Stimulated activated CD8-positive, alpha-beta memory T cell treated with anti-CD3 and anti-CD28 coated beads, Interleukin-4, amount 100 ng/mL, for 1 hour (primary cell): ENCODE measurements around the gene IGHMBP2.

ENCODE experiments used
- DNase-seq, 2 donors: peaks; one replicate each; pipeline ENCODE4 v3.0.0-alpha.2; 2020; ENCODE audit warnings: low read depth in 2 of 2, low spot score in 1 of 2

The IGHMBP2 gene

DNA sequence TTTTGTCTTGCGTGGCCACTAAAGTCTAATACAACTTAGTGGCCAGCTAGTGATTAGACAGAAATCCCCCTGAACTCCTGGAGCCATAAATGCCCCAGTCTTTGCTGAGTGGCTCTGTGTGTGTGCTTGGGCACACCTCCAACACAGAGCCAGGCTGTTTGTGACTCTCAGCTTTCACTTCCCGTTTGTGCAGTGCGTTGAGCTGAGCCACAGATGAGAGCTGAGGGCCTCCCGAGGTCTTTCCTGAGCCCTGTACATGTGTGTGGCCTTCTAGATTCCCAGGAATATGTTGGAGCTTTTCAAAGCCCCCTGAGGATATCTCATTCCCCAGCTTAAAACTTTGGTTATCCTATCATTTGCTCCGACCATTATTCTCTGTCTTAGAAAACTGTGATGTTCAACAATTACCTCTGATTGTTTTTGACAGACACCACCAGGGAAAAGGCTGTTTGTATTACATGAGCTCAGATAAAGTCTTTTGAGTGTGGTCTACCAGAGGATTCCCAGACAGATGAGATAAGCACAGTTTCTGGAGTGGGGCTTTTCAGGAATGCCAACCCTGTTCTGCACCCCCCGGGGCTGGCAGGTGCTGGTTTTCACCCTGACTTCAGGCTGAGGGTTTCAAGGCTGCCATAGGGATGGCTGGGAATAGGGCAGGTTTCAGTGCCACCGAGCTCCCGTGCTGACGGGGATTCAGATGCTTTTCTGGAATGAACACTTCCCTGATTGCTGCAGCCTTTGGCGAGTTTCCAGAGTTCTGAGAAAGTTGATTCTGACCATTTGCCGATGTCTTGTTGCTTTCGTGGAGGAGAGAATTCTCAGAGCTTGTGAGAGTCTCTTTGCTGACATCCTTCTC, 23.8 kb downstream of the IGHMBP2 start:
- DNase-seq: no peak

DNA sequence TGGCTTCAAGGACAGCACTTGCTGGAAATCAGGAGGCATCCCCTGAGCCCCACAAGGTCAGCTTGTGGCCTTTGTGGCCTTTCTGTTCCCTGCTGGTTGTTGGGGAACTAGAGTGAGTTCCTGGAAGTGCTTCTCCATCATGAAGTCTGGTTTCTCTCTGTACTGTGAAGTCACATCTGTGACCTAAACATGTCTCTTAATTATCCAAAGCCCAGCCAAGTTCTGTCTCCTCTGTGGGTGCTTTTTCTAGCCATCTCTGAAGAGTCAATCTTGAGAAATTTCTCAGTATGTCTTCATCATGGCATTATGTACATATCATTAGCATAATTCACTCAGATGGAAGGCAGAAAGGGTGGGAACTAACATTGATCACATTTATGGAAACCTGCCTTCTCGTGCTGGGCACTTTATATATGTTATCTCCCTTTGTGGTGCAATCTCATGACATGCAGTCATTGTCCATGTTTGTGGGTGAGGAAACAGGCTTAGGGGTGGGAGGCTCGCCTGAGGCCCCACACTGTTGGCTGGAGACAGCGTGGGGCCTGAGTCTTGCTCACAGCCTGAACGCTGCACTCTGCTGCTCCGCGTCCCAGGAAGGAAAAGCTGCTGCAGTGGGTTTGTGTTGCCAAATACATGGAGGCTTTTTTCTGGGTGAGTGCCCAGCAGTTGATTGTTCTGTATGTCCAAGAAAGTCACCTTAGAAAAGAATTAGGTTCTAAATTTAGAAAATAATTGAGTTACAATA, 24.6 kb downstream of the IGHMBP2 start:
- DNase-seq: no peak

DNA sequence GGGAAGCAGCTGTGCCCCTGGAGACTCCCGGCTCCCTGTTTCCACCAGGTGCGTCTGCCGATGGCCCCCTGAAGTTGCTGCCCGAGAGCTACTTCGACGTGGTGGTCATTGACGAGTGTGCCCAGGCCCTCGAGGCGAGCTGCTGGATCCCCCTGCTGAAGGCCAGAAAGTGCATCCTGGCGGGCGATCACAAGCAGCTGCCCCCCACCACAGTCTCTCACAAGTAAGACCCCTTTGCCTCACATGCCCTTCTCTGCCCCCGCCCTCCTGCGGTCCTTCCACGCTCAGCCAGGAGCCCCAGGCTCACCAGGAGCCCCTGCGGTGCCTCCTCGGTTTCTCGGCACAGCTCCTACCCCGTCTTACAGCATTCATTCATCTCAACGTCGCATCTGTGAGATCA, 25.4 kb downstream of the IGHMBP2 start:
- no peak for DNase-seq

DNA sequence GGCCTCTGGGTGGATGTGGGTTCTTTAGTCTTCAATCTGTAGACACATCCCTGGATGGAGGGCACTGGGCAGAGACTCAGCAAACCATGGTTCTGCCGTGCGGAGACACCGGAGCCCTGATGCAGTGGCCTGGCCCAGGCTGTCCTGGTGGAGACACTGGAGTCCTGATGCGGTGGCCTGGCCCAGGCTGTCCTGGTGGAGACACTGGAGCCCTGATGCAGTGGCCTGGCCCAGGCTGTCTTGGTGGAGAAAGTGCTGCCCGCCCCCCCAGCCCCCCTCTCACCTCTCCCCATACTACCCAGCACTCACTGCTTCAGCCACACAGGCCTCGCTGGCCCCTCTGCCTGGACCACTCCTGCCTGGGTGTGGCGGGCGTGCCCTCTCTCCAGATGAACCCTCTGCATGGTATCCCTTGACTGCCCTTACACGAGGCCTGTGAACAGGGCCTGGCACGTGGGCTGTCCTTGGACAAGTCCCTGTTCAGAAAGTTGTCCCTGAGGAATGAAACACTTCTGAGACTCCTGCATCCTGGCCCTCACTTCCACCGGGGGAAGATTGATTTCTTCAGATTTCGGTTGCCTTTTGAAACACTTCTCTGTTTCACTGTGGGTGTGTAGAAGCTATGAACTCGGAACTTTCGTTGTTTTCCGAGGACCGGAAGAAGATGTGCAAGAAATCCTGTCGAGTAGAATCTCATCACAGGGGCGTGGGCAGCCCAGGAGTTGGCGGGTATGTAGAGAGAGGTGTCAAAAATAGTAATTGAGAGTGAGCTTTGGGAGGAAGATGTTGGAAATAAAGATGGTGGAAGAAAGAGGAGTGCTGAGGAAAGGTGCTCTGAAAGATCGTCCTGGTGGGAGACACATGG, 26.2 kb downstream of the IGHMBP2 start:
- DNase-seq: no peak

DNA sequence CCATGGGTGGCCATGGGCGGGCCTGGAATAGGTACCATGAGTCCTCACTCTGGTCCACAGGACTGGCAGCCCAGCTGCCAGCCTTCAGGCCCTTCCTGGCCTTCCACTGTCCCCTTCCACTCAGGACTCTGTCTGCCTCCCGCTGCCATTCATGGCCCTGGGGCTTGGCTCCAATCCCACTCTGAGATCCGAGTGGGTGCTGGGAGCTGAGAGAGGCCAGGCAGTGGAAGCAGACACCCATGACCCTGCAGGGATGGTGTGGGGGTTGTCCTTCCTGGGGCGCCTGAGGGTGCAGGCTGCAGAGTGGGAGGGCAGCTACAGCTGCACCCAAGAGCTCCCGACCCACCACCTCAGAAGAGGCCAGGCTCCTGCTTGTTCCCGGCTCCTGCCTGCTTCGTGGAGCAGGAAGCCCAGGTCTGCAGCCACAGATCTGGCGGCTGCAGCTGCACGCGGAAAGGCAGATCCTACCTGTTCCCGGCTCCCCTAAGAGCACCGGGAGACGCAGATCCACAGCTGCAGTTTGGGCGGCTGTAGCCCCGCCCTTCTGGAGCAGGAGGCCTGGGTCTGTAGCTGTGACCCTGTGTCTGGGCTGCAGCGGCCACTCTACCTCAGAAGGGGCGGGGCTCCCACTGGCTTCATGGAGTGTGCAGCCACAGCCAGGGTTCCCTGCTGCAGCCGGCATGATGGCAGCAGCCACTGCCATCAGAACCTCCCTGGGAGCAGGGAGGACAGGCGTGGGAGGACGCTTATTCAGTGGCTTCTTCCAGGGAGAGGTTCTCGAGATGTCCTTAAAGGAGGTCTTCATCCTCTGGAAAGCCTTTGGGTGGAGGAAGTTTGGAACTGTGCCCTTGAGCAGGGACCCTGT, 27.5 kb downstream of the IGHMBP2 start:
- no peak for DNase-seq

DNA sequence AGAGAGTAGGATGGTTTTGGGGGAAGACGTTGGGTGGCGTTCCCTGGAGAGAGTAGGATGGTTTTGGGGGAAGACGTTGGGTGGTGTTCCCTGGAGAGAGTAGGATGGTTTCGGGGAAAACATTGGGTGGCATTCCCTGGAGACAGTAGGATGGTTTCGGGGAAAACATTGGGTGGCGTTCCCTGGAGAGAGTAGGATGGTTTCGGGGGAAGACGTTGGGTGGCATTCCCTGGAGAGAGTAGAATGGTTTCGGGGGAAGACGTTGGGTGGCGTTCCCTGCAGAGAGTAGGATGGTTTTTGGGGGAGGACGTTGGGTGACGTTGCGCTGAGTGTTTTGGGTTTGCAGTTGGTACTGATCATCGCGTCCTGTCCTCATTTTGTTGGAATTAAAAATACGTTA, 28.2 kb downstream of the IGHMBP2 start:
- DNase-seq: no peak

DNA sequence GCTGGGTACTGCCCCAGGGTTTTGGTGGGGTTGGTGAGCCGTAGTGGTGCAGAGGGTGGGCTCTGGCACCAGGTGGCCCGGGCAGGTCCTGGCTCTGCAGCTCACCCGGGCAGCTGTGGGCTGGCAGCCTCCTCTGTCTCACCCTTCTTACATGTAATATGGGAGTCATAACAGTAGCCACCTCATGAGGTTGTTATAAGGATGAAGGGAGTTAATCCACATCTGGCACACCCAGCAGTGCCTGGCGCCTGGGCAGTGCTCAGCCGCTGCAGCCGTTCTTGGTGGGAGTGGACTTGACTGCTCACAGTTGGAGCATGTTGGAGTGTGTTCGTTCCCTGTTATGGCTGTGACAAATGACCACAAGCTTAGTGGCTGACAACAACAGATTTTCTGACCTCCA, 28.7 kb downstream of the IGHMBP2 start:
- no peak for DNase-seq

DNA sequence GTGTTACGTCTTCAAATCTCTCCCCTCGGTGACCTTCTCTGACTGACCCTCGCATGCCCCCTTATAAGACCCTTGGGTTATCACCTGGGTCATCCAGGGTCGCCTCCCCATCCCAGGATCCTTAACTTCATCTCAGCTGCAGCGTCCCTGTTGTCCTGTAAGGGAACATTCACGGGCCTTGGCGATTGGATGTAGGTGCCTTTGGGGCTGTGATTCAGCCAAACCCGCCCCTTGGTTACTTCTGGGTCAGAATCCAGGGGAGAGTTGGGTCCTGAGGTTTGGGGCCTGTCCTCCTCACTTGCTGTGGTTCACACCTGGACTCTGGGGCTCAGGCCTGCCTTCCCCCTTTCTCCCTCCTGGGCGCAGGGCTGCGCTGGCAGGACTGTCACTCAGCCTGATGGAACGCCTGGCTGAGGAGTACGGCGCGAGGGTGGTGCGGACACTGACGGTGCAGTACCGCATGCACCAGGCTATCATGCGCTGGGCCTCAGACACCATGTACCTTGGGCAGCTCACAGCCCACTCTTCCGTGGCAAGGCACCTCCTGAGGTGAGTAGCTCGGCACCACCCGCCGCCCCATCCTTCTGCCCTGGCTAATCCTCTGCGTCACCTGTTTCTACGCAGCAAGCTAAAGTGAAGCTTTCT, 29.4 kb downstream of the IGHMBP2 start:
- DNase-seq: no peak

DNA sequence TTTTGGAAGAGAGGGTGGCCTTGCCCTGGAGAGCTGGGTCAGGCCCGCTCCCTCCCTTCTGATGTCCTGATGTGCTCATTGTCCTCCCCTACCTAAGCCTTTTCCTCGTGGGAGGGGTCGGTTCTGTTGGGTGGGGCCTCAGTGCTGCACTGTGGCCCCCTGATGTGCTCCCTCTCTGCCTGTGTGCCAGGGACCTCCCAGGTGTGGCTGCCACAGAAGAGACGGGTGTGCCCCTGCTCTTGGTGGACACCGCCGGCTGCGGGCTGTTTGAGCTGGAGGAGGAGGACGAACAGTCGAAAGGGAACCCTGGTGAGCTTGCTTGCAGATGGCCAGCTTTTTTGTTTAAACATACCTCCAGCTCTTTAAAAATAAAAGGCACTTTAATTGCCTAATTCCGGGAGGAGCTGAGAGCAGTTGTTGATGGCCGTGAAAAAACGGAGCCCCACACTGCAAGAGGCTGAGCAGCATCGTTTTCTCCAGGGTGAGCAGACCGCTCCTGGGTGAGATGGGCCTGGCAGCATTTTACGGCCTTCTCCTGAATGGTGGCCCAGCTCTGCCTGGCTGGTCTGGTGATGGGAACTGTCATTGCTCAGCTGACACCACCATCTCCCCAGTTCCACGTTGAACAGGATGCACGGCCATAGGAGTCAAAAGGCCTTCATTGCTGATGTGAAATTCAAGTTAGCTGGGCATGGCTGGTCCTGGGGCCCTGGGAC, 30.1 kb downstream of the IGHMBP2 start:
- no peak for DNase-seq

DNA sequence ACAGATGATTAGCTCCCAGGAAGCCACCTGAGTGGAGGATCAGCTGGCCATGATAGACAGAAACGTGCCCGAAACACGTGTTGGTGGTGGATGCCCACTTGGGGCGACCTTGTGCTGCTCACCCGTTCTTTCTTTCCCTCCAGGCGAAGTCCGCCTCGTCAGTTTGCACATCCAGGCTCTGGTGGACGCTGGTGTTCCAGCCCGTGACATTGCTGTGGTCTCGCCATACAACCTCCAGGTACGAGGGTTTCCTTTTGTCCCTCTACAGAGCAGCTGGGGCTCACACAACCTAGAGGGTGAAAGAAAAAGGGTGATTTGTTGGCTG, 30.6 kb downstream of the IGHMBP2 start:
- no peak for DNase-seq

DNA sequence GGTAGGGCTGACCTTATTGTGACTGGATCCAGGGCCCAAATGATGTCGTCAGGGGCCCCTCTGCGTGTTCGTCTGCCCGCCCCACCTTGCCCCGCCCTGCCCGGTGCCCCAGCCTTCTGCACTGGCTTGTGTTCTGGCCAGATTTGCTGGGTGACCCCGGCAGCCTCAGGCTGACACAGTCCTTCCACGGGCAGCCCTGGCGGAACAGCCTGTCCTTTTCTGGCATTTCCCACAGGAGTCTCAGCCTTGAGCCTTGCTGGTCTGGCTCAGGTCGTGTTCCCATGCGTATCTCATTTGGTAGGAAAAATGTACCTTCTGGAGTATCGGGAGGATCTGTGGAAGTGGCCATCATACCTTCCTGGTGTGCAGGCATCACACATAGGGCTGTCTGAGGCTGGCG, 31.0 kb downstream of the IGHMBP2 start:
- no peak for DNase-seq

DNA sequence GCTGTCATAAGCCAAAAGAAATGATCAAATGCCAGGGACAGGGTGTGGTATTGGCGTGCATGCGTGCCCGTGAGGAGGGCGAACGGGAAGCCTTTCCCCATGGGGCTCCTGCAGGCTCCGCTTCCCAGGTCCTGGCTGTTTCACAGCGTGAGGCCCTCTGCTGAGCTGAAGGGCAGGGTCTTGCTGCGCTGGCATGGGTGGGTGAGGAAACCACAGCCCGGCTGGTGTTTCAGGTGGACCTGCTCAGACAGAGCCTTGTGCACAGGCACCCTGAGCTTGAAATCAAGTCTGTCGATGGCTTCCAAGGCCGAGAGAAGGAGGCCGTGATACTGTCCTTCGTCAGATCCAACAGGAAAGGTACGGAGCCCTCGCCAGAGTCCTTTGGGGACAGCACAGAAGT, 31.4 kb downstream of the IGHMBP2 start:
- no peak for DNase-seq

DNA sequence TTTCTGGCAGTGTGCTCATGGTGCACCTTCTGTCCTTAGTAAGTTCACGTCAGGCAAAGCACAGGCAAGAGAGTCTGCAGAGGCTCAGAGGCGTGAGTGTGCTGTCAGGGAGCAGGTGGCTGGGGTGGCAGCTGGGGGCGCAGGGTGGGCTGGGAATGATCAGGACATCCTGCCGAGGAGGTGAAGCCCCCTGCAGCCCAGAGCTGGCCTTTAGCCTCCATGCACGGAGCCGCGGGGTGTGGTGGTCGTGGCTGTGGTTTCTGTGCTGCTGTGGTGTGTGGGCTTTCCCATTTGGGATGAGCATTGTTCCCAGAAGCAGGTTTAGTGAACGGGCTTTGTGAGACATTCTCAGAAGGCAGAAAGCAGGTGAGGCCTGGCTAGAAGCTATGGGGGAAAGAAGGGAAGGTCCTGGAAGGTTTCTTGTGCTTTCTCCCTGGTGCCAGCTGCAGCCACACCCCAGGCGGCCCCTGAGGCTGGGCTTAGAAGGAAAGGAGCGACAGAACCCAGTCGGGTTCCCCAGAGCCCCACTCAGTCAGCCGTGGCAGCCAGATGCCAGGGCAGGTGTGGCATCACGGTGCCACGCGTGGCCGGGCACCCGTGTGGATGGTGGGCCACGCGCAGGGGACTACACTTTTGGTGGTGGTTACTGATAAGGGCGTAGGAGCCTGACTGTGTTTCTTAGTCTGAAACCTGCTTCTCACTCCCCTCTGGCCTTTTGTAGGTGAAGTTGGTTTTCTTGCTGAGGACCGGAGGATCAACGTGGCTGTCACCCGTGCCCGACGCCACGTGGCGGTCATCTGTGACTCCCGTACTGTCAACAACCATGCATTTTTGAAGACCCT, 32.0 kb downstream of the IGHMBP2 start:
- no peak for DNase-seq

DNA sequence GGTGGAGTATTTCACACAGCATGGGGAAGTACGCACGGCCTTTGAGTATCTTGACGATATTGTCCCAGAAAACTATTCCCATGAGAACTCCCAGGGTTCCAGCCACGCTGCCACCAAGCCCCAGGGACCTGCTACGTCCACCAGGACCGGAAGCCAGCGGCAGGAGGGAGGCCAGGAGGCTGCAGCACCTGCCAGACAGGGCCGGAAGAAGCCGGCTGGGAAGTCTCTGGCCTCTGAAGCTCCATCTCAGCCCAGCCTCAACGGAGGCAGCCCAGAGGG, 32.6 kb downstream of the IGHMBP2 start:
- DNase-seq: no peak

DNA sequence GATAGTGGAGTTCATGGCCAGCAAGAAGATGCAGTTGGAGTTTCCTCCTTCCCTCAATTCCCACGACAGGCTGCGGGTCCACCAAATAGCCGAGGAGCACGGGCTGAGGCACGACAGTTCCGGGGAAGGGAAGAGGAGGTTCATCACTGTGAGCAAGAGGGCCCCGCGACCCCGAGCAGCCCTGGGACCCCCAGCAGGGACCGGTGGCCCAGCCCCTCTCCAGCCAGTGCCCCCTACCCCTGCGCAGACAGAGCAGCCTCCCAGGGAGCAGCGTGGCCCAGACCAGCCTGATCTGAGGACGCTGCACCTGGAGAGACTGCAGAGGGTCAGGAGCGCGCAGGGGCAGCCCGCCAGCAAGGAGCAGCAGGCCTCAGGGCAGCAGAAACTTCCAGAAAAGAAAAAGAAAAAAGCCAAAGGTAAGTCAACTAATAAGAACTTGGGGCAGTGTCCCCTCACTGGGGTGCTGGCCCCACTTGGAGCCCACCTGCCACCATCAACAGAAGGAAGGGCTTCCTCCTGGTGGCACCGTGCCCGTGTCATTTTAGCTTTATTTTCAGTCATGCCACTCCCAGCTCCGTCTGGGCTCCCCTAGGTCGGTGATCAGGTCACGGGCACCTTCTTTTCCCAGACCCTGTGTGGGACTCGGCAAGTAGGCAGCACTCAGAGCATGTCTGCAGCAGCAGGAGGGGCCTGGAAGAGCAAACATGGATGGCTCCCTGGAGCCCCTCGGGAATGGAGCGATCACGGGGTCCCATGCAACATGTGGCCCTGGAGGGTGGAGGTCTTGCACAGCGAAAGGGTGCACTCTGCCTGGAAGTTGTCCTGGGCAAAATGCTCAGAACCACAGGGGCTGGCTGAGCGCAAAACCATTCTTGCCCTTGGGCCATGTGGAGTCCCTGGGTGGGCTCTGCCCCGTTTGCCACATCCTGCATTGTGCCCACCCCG, 33.3 kb downstream of the IGHMBP2 start:
- no peak for DNase-seq

DNA sequence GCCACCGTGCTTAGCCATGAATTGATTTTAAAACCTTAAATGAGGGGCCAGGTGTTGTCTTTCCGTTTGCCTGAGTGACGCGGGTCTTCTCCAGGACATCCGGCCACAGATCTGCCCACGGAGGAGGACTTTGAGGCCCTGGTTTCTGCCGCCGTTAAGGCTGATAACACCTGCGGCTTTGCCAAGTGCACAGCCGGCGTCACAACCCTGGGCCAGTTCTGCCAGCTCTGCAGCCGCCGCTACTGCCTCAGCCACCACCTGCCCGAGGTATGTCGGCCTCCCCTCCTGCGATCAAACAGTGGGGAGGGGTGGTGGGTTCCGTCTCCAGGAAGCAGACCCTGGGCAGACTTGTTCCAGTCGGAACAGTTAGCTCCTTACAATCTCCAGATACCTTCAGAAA, 34.4 kb downstream of the IGHMBP2 start:
- no peak for DNase-seq

DNA sequence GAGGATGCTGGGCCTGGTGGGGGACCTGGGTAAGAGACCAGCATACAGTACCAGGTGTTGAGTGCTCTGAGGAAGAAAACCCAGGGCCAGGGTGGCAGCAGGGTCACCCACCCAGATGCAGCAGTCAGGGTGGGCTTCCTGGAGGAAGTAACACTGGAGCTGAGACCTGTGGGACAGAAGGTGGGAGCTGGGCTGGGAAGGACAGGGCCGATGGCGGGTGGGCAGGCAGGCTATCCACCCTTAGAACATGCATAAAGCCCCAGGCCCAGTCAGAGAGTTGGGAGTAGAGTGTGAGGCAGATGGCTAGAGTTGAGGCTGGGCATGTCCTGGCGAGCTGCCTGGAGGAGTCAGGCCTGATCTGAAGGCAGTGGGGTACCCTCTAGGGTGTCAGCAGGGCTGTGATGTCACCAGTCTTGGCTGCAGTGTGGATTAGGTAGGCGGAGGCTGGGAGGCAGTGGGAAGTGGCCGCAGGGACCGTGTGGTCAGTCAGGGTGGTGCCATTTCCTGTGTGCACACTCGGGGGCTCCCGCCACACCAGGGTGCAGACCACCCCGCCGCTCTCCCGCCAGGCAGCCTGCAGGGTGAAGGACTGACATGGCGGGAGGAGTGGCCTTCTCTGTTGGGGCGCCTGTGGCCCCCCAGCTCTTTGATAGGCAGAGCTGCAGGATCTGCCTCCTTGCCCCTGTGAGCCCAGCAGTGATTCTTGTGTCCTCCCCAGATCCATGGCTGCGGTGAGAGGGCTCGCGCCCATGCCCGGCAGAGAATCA, 35.3 kb downstream of the IGHMBP2 start:
- no peak for DNase-seq
